NT2/D1 (cell line): ENCODE measurements around the gene C6.

ENCODE experiments used
- SUZ12 ChIP-seq: IDR thresholded peaks from 2 replicates; pipeline ENCODE4 v1.6.1; 2011; ENCODE audit not compliant: insufficient read length, insufficient read depth; ENCODE audit errors: extremely low read depth
- YY1 ChIP-seq: IDR thresholded peaks from 2 replicates; pipeline ENCODE4 v1.6.1; 2011; ENCODE audit not compliant: insufficient read length, insufficient read depth
- ZNF274 ChIP-seq: IDR thresholded peaks from 2 replicates; pipeline ENCODE4 v1.6.1; 2011; ENCODE audit warnings: mild to moderate bottlenecking, low read depth, low read length

- no peak for TF ChIP-seq ZNF274
- no peak for TF ChIP-seq YY1
- TF ChIP-seq SUZ12 = no peak
These were observed 61.8 kb downstream of the C6 start for GRCh38 chr5:41151564-41151963.
